Stimulated activated CD8-positive, alpha-beta memory T cell treated with anti-CD3 and anti-CD28 coated beads, Interleukin-4, amount 100 ng/mL, for 48 hours (primary cell): ENCODE data around the gene SRBD1.

Experiments used
- DNase-seq: peaks from one replicate; pipeline ENCODE4 v3.0.0-alpha.2; 2020

The SRBD1 gene

DNA sequence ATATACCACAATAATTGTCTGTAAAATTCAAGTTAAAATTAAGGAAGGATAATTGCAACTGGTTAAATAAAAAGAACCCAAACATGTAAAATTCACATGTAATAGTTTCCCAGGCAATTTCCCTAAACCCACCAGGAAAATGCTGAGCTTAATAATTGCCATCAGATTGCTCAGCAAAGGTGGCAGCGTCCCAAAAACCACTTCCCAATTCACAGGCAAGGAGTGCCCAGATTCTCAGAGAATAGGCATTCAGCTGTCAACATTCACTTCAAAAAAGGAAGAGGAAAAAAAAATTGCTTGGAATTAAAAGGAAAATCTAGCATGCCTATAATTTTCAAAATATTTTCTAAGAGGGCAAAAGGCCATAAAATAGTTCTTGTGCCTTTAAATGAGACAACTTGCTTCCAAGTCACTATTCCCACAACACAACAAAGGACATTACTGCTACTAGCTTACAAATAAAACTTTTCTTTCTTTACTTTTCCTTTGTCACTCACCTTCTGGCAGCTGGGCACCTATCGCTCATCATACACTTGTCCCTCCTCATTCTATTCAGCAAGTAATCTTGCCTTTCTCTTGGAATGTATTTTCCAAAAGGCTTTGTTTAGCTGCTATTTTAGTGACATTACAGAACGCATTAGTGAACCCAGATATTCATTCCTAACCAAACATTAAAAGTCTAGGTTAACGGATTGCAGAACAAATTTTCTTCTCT is 15.2 kb downstream of the SRBD1 start:
- no peak for DNase-seq

DNA sequence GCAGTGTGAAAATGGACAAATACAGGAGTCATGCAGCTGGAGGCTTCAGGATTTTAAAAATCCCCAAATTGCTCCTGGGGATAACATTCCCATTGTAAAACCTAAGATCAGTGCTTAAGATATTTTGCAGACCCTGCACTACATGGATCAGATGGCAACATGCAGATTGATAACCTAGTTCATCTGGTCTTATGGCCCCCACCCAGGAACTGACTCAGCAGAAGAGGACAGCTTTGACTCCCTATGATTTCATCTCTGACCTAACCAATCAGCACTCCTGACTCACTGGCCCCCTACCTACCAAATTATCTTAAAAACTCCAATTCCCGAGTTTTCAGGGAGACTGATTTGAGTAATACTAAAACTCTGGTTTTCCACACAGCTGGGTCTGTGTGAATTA is 20.0 kb downstream of the SRBD1 start:
- no peak for DNase-seq

DNA sequence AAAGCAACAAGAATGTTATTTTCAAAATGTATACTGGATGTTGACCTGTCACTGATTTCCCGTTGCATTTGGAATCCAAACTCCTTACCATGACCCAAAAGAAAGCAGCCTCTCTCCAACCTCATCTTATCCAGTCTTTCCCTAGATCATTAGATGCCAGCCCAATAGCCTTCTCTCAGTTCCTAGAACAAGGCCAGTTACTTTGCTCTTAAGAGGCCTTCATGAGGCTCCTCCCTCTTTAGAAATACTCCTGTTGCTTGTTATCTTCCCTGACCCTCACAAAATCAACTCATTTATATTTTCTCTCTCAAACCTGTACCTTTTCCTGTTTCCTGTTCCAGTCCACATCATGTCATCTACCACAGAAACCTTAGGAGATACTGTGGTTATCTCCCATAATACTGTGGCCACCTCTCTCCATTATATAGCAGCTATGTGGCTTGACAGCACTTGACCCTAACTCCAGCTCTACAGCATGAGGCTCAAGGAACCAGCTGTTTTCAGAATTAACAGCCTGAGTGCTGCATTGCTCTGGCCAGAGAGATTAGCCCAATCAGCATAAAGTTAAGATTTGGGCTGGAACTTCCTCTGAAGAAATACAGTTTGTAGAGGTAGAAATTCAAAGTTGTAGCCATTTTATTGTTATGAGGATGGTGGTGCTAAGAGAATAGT is 22.8 kb downstream of the SRBD1 start:
- DNase-seq, result no peak

DNA sequence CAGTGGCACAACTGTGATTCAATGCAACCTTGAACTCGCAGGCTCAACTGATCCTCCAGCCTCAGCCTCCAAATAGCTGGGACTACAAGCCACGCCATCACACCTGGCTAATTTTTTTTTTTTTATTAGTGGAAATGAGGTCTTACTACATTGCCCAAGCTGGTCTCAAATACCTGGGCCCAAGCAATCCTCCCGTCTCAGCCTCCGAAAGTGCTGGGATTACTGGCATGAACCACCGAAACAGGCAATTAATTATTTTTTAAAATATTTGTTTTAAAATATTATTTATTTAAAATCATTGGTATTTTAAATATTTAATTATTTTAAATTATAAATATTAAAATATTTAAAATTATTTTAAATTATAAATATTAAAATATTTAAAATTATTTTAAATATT is 24.5 kb downstream of the SRBD1 start:
- no peak for DNase-seq

DNA sequence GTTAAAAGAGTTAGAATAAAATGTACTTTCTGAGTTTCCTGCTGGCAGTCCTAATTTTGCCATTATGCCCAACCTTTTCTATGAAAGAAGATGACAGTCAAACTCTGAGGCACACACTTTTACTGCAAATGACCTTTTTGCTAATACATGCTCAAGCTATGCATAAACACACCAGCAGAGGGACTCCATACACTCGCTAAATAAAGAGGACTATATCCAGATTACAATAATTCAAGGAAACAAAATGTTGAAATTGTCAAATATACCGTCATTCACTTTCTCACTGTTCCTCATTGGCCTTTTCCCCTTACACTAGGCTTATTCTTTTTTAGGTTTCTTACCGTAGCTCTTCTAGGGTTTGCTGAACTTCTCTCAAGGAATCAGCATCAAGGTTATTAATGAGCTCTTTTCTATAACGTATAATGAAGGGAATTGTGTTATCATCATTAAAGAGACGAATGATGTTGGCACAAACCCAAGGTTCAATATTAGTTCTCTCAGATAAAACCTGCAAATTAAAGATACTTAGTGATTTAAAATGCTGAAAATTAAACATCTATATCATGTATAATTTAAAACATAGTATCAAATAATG is 25.7 kb downstream of the SRBD1 start:
- no peak for DNase-seq

DNA sequence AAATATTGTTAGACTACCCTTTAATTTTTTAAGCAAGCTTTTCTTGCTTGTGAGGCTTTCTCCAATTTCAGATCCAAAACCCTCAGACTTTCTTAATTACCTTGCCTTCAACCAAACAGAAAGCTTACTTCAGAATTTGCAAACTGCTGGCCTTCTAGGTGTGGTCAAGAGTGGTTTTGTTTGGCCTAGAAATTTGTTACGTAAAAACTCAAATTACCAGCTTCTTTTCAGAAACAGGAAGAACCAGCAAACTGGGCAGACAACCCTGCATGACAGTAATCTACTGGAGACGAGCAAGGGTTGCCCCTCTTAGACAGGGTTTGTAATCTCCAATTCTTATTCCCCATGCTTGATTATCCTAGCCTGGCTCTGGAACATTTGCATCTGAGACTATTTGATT is 27.1 kb downstream of the SRBD1 start:
- DNase-seq, result no peak

DNA sequence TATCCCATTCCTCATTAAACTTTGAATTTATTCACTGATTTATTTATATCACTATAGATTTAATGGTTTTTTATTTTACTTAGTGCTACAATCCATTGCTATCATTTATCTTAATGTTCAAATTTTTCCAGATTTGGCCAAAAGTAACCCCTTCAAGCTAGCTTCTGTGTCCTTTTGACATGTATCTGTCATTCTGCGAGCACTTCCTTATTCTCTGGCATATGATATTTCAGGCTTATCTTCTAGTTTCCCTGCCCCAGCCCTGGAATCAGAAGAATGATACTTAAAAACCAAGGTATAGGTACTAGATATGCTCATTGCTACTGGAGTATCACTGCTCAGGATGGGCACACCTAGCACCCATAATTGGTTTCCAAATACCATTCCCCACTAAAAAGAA is 28.5 kb downstream of the SRBD1 start:
- DNase-seq, result no peak

DNA sequence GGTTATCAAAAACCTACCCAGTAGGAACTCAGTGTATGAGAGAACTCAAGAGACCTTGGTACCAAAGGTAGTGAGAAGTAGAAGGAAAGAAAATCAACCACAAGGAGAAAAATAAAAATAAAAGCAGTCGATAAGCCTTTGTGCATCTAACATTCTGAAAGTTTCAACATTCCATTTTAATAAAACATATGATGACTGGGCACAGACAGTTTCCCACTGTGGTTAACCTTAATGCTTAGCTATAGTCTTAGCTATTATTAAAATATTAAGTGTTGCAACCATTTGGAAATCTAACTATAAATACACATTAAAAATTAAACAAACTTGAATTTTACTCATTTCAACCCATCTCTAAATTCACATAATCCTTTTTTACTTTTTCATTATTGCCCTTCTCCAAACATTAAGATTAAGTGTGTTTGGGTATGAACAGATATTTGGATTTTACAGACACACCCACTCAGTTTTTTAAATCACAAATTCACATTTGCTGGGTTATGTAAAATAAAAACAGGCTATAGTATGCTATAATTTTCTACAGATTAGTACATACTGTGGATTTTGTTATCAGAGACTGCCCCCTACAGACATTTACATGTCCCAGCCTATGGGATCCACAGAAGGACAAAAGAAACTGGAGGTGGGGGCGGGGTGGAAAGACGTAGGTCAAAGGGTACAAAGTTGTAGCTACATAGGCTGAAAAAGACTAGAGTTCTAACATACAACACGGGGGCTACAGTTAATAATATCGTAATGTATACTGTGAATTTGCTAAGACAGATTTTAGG is 32.8 kb downstream of the SRBD1 start:
- no peak for DNase-seq

DNA sequence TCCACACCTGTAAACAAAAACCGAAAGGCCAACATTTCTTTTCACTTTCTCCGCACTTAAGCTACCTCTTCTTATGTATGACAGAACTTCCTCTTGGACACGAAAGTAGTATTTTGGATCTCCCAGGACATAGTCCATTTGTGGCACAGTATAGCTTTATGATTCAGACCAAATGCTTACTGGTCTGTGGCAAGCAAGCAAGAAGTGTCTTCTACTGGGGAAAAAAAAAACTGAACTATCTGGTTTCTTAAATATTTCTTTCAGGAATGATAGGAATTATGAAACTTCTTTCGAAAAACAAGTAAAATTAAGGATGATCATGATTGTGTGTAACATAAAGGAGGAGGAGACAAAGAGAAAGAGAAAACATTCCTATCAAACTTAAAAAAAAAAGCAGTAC is 33.6 kb downstream of the SRBD1 start:
- no peak for DNase-seq

DNA sequence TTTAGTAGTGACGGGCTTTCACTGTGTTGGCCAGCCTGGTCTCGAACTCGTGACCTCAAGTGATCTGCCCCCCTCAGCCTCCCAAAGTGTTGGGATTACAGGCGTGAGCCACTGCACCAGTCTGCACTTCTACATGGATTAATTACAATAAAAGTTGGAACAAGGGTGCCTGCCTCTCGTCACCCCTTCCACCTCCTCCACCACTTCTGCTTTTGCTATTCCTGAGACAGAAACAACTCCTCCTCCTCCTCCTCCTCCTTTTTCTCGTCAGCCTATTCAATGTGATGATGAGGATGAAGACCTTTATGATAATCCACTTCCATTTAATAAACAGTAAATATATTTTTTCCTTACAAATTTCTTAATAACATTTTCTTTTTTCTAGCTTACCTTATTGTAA is 35.2 kb downstream of the SRBD1 start:
- DNase-seq, result no peak

DNA sequence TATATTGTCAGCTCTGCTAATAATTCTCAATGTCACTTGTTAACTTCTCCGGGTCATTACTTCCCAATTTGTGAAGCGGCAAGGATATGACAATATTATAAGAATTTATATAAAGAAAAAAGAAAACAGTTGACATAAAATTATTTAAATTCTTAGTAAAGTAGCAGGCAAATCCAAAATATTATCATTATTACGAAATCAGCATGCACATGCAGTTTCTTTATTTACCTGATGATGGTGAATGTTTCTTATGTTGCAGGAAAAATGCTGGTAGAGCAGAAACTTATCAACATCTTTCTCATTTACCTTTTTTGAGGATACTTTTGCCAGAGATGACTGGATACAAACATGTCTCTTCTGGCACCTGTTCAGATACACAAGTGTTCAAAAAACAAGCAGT is 38.1 kb downstream of the SRBD1 start:
- DNase-seq, result no peak

DNA sequence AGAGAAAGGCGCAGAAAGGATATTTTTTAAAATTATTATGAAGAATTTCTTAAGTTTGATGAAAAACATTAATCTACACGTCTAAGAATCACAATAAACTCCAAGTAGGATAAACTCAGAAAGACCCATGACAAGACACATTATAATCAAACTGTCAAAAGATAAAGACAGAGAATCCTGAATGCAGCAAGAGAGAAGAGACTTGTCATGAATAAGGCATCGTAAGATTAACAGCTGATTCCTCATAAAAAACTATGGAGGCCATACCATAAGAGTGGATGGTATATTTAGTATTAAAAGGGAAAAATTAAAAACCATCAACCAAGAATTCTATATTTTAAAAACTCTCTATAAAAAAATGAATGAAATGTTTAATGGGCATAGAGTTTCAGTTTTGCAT is 39.1 kb downstream of the SRBD1 start:
- no peak for DNase-seq

DNA sequence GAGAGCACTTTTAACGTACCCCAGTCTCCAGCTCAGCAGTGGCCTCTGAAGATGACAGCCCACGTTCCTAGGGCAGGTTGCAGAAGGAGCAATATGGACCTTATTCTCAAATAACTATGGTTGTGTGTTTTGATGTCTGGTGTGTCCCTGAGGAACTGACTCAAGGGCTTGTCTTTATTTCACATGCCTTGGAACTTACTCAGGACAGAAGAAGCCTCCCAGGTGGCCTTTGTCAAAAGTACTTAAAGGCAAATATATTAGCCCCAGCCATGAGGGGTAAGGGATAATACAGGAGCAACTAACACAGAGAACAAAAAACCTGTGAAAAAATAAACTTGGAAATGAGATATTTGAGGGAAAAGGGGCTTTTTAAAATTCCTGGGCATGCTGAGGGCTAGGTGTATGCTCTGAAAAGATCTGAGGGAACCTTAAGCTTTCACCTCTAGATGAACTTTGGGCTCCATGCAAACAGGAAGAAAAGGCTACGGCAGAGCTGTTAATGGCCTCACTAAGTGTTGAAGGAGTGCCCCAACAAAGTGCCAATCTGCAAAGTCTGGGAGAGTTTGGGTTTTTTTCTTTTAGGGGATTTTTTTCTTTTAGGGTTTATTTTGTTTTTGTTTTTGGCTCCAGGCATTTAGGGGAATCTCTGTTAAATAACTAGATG is 40.3 kb downstream of the SRBD1 start:
- DNase-seq, result no peak

DNA sequence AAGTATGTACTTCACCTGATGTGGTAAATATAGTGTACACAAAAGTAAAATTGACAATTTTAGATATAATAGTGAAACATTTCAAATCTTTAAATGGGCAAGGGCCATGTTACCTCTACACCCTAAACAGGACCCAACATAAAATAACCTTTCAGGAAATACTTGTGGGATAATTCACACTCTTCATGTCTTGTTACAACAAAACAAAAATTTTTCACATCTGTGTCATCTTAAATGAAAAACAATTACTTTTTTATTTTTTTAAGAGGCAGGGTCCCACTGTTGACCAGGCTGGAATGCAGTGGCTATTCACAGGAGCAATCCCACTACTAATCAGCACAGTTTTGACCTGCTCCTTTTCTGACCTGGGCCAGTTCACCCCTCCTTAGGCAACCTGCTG is 42.1 kb downstream of the SRBD1 start:
- no peak for DNase-seq

DNA sequence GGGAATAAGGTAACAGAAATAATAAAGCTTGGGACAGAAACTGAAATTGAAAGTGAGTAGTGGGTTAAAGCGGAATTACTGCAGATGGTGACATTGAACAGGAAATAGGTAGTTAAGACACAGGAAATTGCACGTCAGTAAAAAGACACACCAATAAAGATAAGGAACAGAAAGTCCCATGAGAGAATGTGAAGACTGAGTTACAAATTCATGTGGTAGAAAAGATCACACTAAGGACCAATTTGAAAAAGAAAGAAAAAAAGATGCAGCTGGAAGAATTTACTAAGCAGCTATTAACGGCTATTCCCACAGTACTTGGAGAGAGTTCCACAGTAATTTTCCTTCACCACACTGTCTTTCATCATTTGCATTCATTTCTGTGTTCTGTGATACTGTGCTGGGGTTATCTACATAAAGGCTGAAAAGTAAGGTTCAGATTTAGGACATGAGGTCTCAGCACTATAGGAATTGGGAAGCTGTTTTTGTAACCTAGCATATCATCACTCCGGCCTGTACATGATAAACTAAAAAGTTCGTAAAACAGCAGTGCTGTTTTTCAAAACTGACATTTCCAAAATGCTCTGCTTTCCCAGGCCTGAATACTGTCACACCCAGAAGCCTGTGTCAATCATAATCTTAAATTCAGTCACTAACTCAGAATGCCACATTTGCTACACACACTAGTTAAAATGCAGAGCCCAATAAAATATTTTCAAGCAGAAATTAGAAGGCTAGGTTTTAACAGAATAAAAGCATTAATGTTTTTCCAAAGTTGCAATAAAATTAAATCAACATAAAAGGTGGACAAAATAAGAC is 42.9 kb downstream of the SRBD1 start:
- no peak for DNase-seq

DNA sequence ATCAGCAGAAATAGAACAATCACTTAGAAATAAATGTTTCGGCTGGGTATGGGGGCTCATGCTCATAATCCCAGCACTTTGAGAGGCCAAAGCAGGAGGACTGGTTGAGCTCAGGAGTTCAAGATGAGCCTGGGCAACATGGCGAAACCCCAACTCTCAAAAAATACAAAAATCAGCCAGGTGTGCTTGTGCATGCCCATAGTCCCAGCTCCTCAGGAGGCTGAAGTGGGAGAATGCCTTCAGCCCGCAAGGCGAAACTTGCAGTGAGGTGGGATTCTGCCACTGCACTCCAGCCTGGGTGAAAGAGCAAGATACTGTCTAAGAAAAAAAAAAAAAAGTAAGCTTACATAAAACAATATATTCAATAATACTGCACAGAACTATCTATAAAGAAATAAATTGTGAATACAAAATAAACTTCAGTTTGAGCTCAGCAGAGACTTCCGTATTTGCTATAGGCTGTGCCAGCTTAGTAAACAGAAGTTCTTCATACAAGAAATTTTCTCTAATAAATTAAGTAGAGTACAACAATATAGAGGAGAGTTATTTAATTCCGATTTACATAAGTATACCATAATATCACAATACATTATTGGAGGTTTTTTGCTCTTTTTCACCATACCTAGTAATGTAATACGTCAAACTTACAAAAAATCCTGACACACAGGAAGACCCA is 43.6 kb downstream of the SRBD1 start:
- DNase-seq, result no peak

DNA sequence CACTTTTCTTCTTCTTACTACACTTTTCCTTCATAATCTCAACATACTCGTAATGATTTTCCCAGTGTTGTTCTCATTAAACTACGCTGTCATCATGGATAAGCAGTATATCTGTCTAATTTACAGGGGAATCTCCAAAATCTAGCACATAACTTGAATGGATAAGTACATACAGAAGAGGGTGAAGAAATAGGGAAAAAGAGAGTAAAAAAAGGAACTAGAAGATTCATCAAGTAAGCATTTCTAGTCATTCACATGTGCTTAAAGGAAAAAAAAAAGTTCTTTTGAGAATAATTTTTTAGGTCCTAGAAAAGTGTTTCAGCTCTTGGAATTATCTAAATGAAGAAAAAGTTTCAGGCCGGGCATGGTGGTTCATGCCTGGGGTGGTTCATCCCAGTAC is 51.6 kb downstream of the SRBD1 start:
- no peak for DNase-seq

DNA sequence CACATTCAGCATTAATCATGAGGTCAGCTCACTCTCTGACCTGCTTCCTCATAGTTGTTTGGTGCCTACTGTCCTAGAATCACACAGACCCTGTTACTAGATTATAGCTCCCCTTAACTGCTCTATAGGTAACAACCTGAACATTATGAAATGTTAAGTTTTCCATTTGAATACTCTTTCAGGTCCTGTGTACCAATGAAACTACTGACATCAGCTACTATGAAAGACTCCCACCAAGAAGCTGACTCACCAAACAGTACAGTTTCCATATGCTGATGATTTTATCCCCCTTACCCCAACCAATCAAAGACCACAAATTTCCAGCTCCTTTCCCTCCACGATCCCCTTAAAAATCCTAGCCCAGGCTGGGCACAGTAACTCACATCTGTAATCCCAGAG is 56.3 kb downstream of the SRBD1 start:
- DNase-seq, result no peak

DNA sequence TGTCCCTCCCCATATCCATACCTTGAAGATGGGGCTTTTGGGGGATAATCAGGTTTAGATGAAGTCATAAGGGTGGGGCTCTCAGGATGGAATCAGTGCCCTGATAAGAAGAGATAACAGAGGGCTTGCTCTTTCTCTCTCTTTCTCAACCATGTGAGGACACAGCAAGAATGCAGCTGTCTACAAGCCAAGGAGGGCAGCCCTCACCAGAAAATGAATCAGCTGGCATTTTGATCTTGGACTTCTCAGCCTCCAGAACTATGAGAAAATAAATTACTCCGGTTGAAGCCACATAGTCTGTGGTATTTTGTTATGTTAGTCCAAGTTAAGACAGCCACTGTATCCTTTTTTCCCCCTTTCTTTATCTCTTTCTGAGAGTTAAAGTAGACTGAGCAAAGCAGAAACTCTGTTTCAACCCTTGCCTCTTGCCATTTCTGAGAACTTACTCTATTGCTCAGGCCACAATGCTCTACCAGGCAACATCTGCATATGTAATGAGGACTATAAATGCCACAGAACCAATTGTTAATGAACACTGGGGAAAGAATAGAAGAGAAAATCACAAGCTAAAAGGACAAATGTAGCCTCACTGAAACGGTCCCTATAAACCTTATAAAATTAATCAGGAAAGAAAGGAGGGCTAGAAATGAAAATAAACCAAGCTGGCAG is 56.9 kb downstream of the SRBD1 start:
- DNase-seq, result no peak

DNA sequence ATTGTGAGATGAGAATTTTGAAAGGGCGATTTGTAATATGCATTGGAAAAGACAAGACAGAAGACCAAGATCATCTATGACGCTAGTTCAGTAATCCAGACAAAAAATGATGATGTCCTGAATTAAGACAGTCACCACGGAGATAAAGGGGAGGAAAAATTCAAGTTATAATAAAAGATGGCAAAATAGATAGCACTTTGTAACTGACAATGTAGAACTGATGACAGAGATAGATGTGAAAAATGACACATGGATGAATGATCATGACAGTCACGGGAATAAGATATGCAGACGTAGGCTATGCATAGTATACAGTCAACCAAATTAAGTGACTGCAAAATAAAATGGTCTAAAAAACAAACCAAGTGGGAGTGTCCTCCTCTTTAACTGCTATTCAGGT is 59.2 kb downstream of the SRBD1 start:
- no peak for DNase-seq

DNA sequence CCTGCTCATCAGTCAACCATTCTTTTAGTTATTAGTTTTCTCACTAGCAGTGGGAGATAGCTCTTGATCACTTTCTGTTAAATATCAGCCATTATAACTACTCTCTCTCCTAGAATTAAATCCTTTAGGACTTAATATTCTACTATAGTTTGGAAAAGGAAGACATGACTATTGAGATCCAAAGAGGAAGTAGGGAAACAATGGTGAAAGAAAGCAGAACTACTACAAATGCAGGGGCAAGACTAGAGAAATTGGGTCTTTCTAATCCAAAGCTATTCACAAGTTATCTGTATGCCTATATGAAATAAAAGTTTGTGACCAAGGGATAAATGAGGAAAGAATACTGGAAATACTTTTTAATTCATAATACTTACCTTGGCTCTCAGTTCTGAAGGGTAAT is 65.1 kb downstream of the SRBD1 start:
- no peak for DNase-seq
